Measurements from ENCODE around the gene DCAF17. TPM values are rescaled to one million over a fixed set of nuclear protein-coding genes. Genes with fewer than 3 reads are reported as not detected.
A peak's percentile ranks its signal among the peaks of the same experiment; 100 is the strongest.

DCAF17 gene
- total and polyA plus RNA-seq, 8 donors = 1.2 to 33.9 (median 12.0) TPM

DNA sequence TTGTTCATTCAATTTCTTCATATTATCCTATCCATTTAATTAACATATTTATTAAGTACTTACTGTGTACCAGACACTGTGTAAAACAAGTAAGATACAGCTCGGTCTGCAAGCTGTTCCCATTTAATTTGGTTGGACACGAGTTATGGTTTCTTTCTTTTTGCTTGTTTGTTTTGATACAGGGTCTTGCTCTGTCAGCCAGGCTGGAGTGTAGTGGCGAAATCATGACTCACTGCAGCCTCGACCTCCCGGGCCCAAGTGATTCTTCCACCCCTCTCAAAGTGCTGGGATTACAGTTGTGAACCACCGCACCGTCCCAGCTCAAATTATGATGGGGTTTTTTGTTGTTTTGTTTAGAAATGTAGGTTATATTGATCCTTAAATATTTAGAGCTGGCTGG lies 97.3 kb downstream of the DCAF17 start:
- no peak for DNase-seq
- no peaks in the 10 kb centered on the region for H3K27me3 ChIP-seq
- H3K9me3 ChIP-seq = no peaks in the 10 kb centered on the region
- WGBS, 5 donors = 42 to 66% (median 57%) methylated on average over 7 of the region's 7 CpGs
- intact Hi-C loops (cut with DNase I; ENCODE audit: low total_unique reads) = no loop called here
- peaks cover 10 to 28% (median 17%) of the 10 kb centered on the region in 4 donors for H3K4me1 ChIP-seq
- H3K4me3 ChIP-seq = no peak overlapping the region
- no peak for TF ChIP-seq POLR2A (IDR thresholded peaks at IDR 0.05)
- no peak for TF ChIP-seq EP300 (IDR thresholded peaks at IDR 0.05)
- no peak for TF ChIP-seq POLR2AphosphoS5 (IDR thresholded peaks at IDR 0.05)
- TF ChIP-seq, protein P1, sequence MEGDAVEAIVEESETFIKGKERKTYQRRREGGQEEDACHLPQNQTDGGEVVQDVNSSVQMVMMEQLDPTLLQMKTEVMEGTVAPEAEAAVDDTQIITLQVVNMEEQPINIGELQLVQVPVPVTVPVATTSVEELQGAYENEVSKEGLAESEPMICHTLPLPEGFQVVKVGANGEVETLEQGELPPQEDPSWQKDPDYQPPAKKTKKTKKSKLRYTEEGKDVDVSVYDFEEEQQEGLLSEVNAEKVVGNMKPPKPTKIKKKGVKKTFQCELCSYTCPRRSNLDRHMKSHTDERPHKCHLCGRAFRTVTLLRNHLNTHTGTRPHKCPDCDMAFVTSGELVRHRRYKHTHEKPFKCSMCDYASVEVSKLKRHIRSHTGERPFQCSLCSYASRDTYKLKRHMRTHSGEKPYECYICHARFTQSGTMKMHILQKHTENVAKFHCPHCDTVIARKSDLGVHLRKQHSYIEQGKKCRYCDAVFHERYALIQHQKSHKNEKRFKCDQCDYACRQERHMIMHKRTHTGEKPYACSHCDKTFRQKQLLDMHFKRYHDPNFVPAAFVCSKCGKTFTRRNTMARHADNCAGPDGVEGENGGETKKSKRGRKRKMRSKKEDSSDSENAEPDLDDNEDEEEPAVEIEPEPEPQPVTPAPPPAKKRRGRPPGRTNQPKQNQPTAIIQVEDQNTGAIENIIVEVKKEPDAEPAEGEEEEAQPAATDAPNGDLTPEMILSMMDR (IDR thresholded peaks at IDR 0.05) = no peak
- peaks cover 0 to 7% (median 0%) of the 10 kb centered on the region in 4 donors for H3K36me3 ChIP-seq
- H3K27ac ChIP-seq = peak overlapping the region in 3 of 5 donors; percentile 36 to 46 (median 43)

DNA sequence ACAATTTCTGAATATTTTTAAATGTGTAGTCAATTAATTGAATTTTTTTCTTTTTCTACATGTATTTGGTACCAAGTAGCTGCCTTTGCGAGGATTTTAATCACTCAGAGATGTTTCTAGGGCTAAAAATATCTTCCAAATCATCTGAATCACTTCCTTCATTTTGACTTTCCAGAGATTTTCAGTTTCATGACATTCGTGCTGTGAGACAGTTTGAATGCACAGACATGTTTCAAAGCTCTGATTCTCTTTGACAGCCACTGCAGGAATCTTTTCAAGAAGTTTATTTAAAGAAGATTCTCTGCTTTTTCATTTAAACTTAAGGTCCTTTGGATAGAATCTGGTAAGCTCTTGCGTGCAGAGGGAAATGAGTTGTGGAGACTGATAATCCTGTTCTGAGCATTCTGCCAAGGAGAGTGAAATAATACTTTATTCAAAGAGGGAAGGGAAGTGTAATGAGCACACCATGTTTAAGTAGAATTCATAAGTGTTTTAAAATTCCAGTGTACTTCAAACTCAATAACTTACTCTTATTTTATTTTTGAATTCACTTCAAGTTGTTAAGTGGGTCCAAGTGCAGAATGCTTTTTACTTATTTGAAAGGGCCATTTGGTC lies 97.9 kb downstream of the DCAF17 start:
- H3K4me1 ChIP-seq = peaks cover 10 to 25% (median 17%) of the 10 kb centered on the region in 4 donors
- peak overlapping the region in 3 of 5 donors; percentile 36 to 46 (median 43) for H3K27ac ChIP-seq
- H3K27me3 ChIP-seq = no peaks in the 10 kb centered on the region
- peaks cover 0 to 7% (median 0%) of the 10 kb centered on the region in 4 donors for H3K36me3 ChIP-seq
- H3K9me3 ChIP-seq = no peaks in the 10 kb centered on the region
- TF ChIP-seq POLR2A (IDR thresholded peaks at IDR 0.05) = no peak
- no peak for TF ChIP-seq EP300 (IDR thresholded peaks at IDR 0.05)
- TF ChIP-seq POLR2AphosphoS5 (IDR thresholded peaks at IDR 0.05) = no peak
- TF ChIP-seq, protein P1 (IDR thresholded peaks at IDR 0.05) = no peak
- DNase-seq = no peak
- WGBS, 5 donors = 53 to 70% (median 64%) methylated on average over 3 of the region's 3 CpGs
- H3K4me3 ChIP-seq = no peak overlapping the region
- intact Hi-C loops (cut with DNase I; ENCODE audit: low total_unique reads) = no loop called here

DNA sequence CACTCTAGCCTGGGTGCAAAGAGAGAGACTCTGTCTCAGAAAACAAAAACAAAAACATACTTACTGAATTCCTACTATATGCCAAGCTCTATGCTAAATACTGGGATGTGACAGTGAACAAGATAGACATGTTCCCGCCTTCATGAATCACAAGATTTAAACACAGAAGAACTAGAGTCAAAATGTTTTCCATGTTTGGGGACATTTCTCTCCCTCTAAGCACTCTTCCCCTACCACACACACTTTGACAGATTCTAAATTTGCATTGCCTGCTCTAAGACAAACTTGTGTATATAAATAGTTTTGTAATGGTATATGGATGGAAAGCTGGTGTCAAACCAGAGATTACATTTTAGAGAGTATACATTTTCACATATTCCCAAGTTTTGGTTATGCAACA lies 99.3 kb downstream of the DCAF17 start:
- Histone ChIP-seq H3K4me1 (peaks cover 10 to 19% (median 16%) of the 10 kb centered on the region in 4 donors), H3K36me3 (peaks cover 0 to 7% (median 0%) of the 10 kb centered on the region in 4 donors), H3K27me3 (no peaks in the 10 kb centered on the region), H3K4me3 (no peak overlapping the region), H3K9me3 (no peaks in the 10 kb centered on the region), H3K27ac (no peak overlapping the region)
- 91 to 100% (median 95%) methylated on average over 1 of the region's 1 CpG for WGBS, 5 donors
- intact Hi-C loops (cut with DNase I; ENCODE audit: low total_unique reads) = no loop called here
- TF ChIP-seq POLR2AphosphoS5 (IDR thresholded peaks at IDR 0.05) (no peak), POLR2A (IDR thresholded peaks at IDR 0.05) (no peak), EP300 (IDR thresholded peaks at IDR 0.05) (no peak)
- TF ChIP-seq, protein P1 (IDR thresholded peaks at IDR 0.05) = no peak
- no peak for DNase-seq

Small RNA genes within 50 kb of the gene (small RNA-seq; reads per million reads assigned to genes)
- 0 reads per million in 4 donors for gene AC007969.2

Other genes starting within 250 kb of the DCAF17 start
- 10 to 100 TPM in 3 of 5 donors, 1 to 10 TPM in 2; 5.8 to 42.9 (median 21.9) TPM for gene METTL8, start 236 bp upstream of the DCAF17 start, total RNA-seq
- 1 to 10 TPM; 3.6 to 7.0 (median 6.2) TPM for gene METTL8, start 236 bp upstream of the DCAF17 start, polyA plus RNA-seq
- 100 to 1,000 TPM in 2 of 5 donors, 10 to 100 TPM in 3; 12.2 to 150 (median 74.5) TPM for gene CYBRD1, start 88.2 kb downstream of the DCAF17 start, total RNA-seq
- 10 to 100 TPM; 25.2 to 31.7 (median 29.2) TPM for gene CYBRD1, start 88.2 kb downstream of the DCAF17 start, polyA plus RNA-seq